HG03521 (cell line): ENCODE data around the gene GMEB2.
A peak's percentile ranks its signal among the peaks of the same experiment; 100 is the strongest.
"Not testable (repeated sequence)": the region's sequence is repeated elsewhere in the genome, so short reads cannot be mapped to it uniquely, and the experiment has no call there.

ENCODE experiments used
- ATAC-seq: cut with Tn5 transposase; IDR thresholded peaks from one replicate; pipeline ENCODE4 v1.9.1; 2021; ENCODE audit warnings: mild to moderate bottlenecking, moderate library complexity; ENCODE audit not compliant: unreplicated experiment

The GMEB2 gene

GRCh38 chr20:63573647-63574131, 53.2 kb downstream of the GMEB2 start:
- no peak for ATAC-seq

GRCh38 chr20:63572788-63573646, 53.9 kb downstream of the GMEB2 start:
- no peak for ATAC-seq

- no peak for ATAC-seq
Observed at GRCh38 chr20:63572071-63572787, 54.7 kb downstream of the GMEB2 start.

GRCh38 chr20:63571087-63571478, 55.8 kb downstream of the GMEB2 start:
- not testable (repeated sequence) for ATAC-seq

GRCh38 chr20:63570281-63571086, 56.4 kb downstream of the GMEB2 start:
- no peak for ATAC-seq

GRCh38 chr20:63568986-63569949, 57.6 kb downstream of the GMEB2 start:
- ATAC-seq, result no peak

GRCh38 chr20:63568170-63568981, 58.5 kb downstream of the GMEB2 start:
- no peak for ATAC-seq

GRCh38 chr20:63567386-63568169, 59.3 kb downstream of the GMEB2 start:
- ATAC-seq, result peak; percentile 46

- no peak for ATAC-seq
Observed at GRCh38 chr20:63567136-63567385, 59.8 kb downstream of the GMEB2 start.

- no peak for ATAC-seq
Observed at GRCh38 chr20:63566395-63567135, 60.3 kb downstream of the GMEB2 start.

- no peak for ATAC-seq
Observed at GRCh38 chr20:63565699-63566335, 61.1 kb downstream of the GMEB2 start.

- no peak for ATAC-seq
Observed at GRCh38 chr20:63565021-63565698, 61.7 kb downstream of the GMEB2 start.

- ATAC-seq, result no peak
Observed at GRCh38 chr20:63564036-63564810, 62.7 kb downstream of the GMEB2 start.

GRCh38 chr20:63563225-63563935, 63.5 kb downstream of the GMEB2 start:
- ATAC-seq, result no peak

- ATAC-seq, result no peak
Observed at GRCh38 chr20:63562461-63563224, 64.3 kb downstream of the GMEB2 start.
